ENCODE results near the gene OR4D1.

GRCh38 chr17:58204796-58205195, 56.6 kb downstream of the OR4D1 start:
- TF ChIP-seq CTCF (conservative IDR thresholded peaks at IDR 0.05; ENCODE audit: low read depth, low read length), result no peak
- TF ChIP-seq EZH2 (IDR thresholded peaks at IDR 0.05; ENCODE audit: borderline replicate concordance, low read depth, low read length, poor library complexity, severe bottlenecking), result no peak
